ENCODE measurements around the gene L2HGDH.

DNA sequence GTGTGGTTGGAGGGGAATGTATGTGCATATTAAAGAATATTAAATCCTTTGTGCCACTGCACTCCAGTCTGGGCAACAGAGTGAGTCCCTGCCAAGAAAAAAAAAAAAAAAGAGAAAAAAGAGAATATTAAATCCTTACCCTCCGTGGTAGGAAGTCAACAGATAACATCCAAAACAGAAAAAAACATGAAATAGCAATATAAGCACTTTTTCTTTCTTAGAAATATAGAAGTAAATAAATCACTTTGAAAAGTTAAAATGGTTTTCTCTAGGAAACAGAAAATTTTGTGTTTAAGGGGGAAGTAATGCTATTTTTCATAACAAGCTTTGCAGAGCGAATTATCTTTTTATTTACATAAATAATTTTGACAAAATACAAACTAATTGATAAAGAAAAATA, 98.2 kb downstream of the L2HGDH start:
- TF ChIP-seq, protein P1, sequence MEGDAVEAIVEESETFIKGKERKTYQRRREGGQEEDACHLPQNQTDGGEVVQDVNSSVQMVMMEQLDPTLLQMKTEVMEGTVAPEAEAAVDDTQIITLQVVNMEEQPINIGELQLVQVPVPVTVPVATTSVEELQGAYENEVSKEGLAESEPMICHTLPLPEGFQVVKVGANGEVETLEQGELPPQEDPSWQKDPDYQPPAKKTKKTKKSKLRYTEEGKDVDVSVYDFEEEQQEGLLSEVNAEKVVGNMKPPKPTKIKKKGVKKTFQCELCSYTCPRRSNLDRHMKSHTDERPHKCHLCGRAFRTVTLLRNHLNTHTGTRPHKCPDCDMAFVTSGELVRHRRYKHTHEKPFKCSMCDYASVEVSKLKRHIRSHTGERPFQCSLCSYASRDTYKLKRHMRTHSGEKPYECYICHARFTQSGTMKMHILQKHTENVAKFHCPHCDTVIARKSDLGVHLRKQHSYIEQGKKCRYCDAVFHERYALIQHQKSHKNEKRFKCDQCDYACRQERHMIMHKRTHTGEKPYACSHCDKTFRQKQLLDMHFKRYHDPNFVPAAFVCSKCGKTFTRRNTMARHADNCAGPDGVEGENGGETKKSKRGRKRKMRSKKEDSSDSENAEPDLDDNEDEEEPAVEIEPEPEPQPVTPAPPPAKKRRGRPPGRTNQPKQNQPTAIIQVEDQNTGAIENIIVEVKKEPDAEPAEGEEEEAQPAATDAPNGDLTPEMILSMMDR (IDR thresholded peaks at IDR 0.05), result no peak
- no peak for TF ChIP-seq POLR2A (IDR thresholded peaks at IDR 0.05)
